Breast epithelium (tissue), 3 donors: ENCODE measurements around the gene OR2L2. TPM values are rescaled to one million over a fixed set of nuclear protein-coding genes. Genes with fewer than 3 reads are reported as not detected.

Experiments used
- total RNA-seq, 3 donors: library from RNA; depleted of rRNA; stranded (reverse); fragments of >200 nt; gene quantifications; one replicate each; pipeline ENCODE4 v1.1.0, GENCODE V29; 2016

Gene OR2L2
- total RNA-seq, 3 donors from 2014 or later = 0.66 to 0.73 TPM; not detected in 1

Other genes with a start within 250 kb of the OR2L2 start
- not detected for gene OR14A16, start 206.0 kb upstream of the OR2L2 start, total RNA-seq
- not detected for gene OR11L1, start 188.2 kb upstream of the OR2L2 start, total RNA-seq
- 1 to 10 TPM in 2 of 3 donors, under 1 TPM in 1; 0.32 to 4.6 (median 1.0) TPM for gene TRIM58, start 172.9 kb upstream of the OR2L2 start, total RNA-seq
- gene OR2W3, start 134.5 kb upstream of the OR2L2 start, total RNA-seq = 1 to 10 TPM in 1 of 3 donors, not detected in 2; 3.6 TPM
- not detected for gene OR2T8, start 109.8 kb upstream of the OR2L2 start, total RNA-seq
- gene OR2AJ1, start 105.2 kb upstream of the OR2L2 start, total RNA-seq = not detected
- gene OR2L8, start 81.2 kb upstream of the OR2L2 start, total RNA-seq = 1 to 10 TPM in 1 of 3 donors, under 1 TPM in 1, not detected in 1; 0.73 to 1.3 TPM
- gene OR2AK2, start 64.8 kb upstream of the OR2L2 start, total RNA-seq = under 1 TPM in 1 of 3 donors, not detected in 2; 0.44 TPM
- under 1 TPM in 2 of 3 donors, not detected in 1; 0.44 to 0.66 TPM for gene OR2L5, start 16.4 kb upstream of the OR2L2 start, total RNA-seq
- gene OR2L3, start 16.8 kb downstream of the OR2L2 start, total RNA-seq = under 1 TPM in 2 of 3 donors, not detected in 1; 0.15 to 0.33 TPM
- gene OR2L13, start 65.1 kb downstream of the OR2L2 start, total RNA-seq = under 1 TPM in 2 of 3 donors, not detected in 1; 0.29 to 0.33 TPM
- gene OR2M5, start 115.1 kb downstream of the OR2L2 start, total RNA-seq = not detected
- gene OR2M2, start 144.8 kb downstream of the OR2L2 start, total RNA-seq = not detected
- gene OR2M3, start 167.2 kb downstream of the OR2L2 start, total RNA-seq = under 1 TPM in 2 of 3 donors, not detected in 1; under 0.01 to 0.29 TPM
- under 1 TPM in 2 of 3 donors, not detected in 1; under 0.01 to 0.29 TPM for gene OR2M4, start 201.3 kb downstream of the OR2L2 start, total RNA-seq
- gene OR2T33, start 247.9 kb downstream of the OR2L2 start, total RNA-seq = not detected